Measurements from ENCODE around the gene PTPRE.

- TF ChIP-seq, protein P1, sequence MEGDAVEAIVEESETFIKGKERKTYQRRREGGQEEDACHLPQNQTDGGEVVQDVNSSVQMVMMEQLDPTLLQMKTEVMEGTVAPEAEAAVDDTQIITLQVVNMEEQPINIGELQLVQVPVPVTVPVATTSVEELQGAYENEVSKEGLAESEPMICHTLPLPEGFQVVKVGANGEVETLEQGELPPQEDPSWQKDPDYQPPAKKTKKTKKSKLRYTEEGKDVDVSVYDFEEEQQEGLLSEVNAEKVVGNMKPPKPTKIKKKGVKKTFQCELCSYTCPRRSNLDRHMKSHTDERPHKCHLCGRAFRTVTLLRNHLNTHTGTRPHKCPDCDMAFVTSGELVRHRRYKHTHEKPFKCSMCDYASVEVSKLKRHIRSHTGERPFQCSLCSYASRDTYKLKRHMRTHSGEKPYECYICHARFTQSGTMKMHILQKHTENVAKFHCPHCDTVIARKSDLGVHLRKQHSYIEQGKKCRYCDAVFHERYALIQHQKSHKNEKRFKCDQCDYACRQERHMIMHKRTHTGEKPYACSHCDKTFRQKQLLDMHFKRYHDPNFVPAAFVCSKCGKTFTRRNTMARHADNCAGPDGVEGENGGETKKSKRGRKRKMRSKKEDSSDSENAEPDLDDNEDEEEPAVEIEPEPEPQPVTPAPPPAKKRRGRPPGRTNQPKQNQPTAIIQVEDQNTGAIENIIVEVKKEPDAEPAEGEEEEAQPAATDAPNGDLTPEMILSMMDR (conservative IDR thresholded peaks at IDR 0.05; ENCODE audit: low read depth, low read length), result no peak
- no peak for TF ChIP-seq EZH2 (IDR thresholded peaks at IDR 0.05; ENCODE audit: borderline replicate concordance, low read depth, low read length, poor library complexity, severe bottlenecking)
Observed at GRCh38 chr10:127869329-127869728, 37.6 kb upstream of the PTPRE start.

Data from A673 (cell line).